ENCODE measurements around the gene RBM47.
"Not testable (repeated sequence)": the region's sequence is repeated elsewhere in the genome, so short reads cannot be mapped to it uniquely, and the experiment has no call there.

The RBM47 gene

DNA sequence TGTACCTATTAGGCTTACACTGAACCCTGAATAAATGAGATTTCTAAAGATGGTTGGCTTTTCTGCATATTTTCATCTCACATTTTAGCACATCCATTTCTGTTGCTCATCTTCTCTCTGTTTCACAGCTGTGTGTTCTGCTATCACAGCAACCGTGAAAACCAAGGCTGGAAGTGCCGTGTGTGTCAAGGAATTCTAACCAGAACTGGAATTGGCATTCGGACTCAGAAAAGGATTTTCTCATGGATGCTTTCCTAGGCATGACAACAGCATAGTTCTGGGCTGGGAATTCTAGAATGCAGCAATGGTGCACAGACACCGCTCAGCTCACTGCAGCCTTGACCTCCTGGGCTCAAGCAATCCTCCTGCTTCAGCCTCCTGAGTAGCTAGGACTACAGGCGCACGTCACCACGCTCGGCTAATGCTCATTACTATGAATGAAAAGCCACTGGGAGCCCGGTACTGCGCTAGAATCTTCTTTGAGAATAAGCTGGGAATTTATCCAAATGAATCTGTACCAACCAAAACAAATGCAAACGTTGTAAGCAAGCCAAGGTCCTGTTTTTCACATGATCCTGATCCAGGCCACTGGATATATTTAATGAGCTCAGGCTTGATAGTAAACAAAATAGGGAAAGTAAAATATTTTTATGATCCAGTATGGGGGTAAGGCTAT is 105.2 kb downstream of the RBM47 start:
- no peak for DNase-seq

DNA sequence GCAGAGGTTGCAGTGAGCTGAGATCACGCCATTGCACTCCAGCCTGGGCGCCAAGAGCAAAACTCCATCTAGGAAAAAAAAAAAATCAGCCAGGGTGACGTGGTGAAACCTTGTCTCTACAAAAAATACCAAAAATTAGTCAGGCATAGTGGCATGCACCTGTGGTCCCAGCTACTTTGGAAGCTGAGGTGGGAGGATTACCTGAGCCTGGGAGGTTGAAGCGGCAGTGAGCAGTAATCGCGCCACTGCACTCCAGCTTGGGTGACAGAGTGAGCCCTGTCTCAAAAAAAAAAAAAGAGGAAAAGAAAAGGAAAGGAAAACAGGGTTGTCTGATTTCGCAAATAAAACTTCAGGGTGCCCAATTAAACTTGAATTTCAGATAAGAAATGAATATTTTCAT is 106.1 kb downstream of the RBM47 start:
- no peak for DNase-seq

DNA sequence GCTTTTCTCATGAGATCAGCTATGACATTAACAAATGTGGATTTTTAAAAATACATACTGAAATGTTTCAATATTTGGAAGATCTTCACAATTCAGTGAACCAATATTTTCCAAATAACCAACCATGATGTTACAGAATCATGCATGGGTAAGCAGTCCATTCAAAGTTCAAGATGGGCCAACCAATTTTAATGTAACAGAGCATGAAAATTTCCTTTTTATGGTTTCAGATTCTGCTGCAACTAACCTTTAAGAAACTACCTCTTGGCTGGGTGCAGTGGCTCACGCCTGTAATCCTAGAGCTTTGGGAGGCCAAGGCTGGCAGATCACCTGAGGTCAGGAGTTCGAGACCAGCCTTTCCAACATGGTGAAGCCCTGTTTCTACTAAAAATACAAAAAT is 107.7 kb downstream of the RBM47 start:
- DNase-seq, result no peak

DNA sequence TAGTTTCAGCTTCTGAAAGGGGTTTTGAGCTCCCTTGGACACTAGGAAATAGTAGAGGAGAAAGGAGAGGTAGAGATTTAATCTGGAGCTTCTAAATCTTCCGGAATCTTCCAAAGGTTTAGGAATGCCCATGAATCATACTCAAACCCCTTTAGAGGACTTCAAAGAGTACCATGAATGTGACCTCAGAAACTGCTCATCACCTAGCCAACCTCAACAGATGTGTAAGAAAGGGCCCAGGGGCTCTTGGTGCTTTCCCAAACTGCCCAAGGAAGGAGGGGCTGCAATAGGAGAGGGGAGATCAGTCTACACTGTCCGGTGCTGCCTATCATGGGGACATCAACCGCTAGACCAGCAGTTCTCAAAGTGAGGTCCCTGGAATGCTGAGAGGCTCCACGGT is 109.1 kb downstream of the RBM47 start:
- no peak for DNase-seq

DNA sequence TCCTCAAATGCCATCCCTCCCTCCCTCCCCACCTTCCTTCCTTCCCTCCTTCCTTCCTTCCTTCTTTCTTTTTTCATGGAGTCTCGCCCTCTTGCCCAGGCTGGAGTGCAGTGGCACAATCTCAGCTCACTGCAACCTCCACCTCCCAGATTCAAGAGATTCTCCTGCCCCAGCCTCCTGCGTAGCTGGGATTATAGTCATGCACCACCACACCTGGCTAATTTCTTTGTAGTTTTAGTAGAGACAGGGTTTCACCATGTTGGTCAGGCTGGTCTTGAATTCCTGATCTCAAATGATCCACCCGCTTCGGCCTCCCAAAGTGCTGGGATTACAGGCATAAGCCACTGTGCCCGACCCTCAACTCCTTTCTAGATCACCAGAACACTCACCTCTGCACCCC is 112.6 kb downstream of the RBM47 start:
- not testable (repeated sequence) for DNase-seq

DNA sequence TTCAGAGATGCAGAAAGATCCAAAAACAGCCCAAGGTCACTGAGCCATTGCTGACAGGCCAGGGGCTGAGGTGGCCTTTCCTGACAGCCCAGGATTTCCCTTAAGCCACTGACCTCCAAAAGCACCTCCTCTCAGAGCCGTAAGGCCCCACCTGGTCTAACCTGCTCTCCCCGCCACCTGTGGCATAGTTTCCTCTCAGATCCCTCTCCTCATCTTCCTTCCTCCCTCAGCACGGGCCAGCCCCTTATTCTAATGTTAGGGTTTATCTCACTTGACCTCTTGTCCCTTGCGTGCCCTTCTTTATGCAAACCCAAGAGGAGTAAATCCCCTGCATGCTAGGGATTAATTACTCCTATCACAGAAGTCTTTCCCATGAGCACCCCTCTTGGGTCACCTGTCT is 113.0 kb downstream of the RBM47 start:
- DNase-seq, result no peak

DNA sequence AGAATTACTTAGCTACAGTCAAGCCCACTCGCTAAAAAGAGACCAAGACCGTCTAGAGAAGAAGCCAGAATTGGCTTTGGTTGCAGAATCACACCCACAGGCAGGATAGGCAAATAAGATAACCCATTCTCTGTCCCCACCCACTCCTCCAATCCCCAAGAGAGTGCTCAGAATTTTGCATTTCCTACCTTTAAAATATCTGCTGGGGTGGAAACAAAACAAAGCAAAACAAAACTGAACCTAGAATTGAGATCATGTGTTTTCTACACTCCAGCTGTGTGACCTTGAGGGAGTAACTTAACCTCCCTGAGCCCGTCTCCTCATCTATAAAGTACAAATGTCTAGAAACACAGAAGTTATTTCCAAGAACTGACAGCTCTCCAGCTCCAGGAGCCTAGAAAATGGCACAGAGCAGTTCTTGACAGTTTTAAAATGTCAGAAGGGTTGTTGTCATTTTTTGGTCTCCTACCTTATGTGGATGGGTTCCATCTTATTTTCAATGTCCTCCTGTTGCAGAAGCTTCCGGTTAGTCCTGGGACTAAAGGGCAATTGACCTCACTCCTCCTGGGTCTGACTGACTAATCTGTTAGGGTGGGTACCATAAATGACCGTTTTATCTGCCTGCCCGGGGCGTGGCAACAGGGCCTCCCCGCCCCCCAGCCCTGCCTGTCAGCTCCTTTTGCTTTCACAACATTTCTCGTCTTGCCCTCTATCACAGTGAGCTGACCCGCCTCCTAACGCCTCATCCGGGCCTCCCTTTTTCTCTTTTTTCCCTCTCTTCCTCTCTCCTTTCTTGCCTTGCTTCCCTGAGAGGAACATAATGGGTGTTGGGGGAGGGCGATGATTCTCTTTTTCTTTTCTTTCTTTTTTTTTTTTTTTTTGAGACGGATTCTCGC is 114.0 kb downstream of the RBM47 start:
- no peak for DNase-seq

DNA sequence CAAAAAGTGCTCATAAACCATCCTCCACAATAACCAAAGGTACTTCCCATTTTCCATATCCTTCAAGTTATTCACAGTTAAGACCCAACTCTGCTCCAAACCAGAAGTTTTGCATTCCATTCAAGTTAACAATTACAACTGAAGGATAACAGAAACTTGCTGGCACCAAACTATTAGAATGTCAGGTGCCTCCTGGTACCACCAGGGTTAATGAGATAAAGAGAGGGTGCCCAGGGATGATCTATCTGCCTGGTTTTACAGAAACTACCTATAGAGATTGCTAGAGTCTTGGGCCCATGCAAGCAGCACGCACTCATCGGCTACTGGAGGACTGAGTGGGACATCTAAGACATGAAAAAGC is 114.6 kb downstream of the RBM47 start:
- DNase-seq, result no peak

DNA sequence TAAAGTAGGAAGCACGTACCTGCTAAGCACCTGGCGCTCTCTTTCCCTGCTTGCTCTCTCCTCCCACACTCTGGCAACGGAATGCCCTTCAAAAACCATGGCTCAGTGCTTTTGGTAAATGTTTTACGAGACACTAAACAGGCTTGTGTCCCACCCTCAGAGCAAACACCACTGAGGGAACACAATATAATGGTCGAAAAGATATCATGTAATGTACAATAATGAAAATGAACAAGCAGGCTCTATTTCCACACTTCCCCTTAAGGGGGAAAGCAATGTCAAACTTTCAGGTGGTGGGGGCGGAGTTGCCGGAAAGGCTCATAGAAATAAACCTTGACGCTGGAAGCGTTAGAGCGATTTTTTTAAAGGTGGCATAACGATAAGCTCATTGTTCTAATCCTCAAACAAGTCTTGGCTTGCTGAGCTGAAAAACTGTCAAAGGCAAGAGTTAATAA is 115.1 kb downstream of the RBM47 start:
- DNase-seq, result no peak

DNA sequence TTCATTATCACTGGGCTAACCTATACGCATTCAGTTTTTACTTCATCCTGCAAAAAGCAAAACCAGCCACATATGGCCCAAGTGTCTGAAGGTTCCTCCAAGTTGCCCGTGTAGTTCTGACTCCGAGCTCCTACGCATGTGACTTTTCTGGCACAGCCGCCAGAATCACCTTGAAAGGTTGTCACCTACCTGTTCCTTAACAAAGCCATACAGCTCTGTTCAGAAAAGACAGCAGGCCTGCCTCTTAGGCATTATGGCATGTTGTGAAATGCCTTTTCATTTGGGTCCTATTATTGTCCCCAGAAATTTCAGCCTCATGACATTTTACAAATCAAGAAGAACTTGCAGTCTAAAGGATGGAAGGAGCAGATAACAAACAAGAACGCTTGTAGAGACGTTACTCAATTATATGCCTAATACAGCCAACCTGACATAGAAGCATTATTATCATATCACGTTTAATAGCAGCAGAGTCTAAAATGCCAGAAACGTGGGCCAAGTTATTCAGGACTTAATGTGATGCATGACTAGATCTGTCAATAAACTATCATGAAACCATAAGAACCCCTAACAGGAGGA is 118.5 kb downstream of the RBM47 start:
- DNase-seq, result no peak

DNA sequence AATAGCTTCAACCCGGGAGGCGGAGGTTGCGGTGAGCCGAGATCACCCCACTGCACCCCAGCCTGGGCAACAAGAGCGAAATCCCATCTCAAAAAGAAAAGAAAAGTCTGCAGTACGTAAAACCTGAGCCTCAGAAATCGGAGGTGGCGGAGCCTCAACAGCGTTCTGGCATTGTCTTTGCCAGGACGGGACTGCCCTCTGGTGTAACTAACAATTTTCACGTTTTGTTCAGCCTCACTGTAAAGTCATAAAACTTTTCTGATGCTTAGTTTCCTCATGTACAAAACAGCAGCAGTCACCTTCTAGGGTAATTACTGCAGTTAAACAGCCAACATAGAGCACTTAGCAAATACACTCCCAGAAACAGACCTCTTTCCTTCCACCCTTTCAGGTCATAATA is 121.7 kb downstream of the RBM47 start:
- DNase-seq, result no peak

DNA sequence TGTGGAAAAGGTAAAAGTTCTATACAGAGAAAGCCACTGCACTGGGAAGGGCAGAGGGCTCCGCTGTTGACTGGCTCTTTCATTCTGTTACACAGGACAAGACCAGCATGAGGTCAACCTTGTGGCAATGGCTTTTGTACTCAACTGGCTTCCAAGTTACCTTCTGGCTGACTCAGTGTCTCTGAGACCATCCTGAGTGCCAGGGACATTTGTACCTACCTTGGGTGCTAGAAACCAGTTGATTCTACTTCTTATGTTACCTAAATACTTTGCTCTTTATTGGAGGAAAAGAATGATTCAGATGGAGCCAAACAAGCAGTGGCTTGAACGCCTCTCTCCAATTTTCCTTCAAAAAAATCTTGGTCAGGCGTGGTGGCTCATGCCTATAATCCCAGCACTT is 123.2 kb downstream of the RBM47 start:
- DNase-seq, result no peak

DNA sequence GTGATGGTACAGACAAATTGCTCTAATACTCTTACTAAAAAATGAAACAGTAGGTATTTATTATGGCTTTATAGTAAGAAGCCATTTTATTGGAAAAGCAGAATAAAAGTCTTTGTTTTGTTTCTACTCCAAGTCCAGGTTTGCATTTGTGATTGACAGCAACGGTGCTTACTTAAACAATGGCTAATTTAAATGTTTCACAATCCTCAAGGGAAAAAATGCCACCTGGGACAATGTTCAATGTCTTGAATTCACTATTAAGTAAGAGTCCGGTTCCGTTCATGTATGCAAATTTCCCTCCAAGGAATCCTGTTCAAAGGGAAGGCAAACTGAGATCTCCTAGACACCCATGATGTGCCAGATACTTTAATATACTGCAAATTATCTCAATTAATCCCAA is 123.6 kb downstream of the RBM47 start:
- DNase-seq, result no peak

DNA sequence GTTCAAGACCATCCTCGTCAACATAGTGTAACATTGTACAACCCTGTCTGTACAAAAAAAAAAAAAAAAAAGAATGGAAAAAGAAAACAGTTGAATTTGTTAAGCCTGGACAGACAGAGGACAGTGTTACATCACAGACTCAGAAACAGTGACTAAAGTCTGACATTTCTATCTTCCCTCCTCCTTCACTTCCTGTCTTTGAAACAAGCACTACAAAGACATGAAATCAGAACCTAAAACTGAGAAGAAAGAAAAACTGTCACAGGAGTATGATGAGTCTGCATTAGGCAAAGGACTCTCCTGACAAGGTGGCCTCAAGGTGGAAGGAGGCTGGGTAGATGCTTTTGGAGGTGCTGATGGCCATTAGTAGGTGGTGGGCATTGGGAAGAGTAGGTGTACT is 126.7 kb downstream of the RBM47 start:
- no peak for DNase-seq

DNA sequence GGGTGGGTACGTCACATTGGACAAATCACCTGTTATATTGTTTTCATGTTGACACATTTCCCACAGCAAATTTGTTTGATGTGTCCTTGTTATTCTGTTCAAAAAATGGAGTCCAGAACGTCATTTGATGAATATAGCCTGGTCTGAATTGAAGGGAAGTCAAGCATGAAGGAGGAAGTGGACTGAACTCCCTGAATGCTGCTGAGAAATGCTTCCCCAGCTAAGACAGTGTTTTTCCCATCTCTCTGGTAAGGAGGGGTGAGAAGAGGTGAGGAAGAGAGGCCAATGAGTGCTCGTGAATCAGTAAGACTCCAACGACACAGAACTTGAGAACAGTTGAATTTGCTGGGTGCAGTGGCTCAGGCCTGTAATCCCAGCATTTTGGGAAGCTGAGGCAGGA is 127.4 kb downstream of the RBM47 start:
- DNase-seq, result no peak

DNA sequence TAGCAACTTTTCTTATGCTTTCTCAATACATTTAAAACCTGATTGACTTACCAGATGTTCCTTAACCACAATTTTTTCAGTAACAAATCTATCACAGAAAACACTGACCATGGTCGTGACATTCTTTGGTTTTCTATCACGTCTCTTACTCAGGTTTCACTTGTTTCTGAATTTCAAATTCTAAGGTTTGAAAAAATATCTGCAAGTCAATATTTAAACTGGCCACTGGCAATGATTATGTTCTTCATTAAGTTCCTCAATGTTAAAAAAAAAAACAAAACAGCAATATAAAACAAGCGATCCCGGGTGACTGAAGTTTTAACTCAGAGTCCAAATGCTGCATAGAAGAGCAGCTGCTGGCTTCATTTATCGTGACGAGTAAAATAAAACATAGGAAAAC is 128.9 kb downstream of the RBM47 start:
- DNase-seq, result no peak

DNA sequence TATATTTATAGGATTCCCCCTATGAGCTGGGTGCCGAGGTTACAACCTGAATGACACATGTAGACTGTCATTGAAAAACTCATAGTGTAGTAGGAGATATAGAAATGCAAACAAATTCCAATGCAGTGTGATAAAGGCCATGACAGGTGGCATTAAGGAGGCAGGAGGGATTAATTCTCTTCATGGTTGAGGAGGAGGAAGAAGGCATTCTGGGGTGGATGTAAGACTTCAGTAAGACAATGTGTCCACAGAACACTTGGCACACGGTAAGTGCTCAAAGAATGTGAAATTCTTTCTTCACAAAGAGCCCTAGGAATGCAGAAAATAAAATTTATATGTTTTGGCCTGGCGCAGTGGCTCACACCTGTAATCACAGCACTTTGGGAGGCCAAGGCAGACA is 136.5 kb downstream of the RBM47 start:
- DNase-seq, result no peak

DNA sequence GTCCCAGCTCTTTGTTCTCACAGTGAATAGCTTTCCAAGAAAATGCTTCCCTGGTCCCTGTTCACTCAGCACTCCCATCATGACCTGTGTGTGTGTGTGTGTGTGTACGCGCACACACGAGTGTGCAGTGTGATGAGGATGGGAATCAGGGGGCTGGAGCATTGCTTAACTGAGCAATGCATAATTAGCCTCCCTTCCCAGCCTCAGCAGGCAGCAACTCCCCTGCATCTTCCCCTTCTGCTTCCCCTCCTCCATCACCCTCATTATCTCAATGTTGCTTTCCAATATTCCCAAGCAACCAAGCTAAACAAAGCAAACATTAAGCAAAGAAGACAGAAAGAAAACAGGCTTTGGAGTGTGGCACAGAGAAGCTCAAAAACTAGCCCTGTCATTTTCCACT is 137.0 kb downstream of the RBM47 start:
- DNase-seq, result no peak

DNA sequence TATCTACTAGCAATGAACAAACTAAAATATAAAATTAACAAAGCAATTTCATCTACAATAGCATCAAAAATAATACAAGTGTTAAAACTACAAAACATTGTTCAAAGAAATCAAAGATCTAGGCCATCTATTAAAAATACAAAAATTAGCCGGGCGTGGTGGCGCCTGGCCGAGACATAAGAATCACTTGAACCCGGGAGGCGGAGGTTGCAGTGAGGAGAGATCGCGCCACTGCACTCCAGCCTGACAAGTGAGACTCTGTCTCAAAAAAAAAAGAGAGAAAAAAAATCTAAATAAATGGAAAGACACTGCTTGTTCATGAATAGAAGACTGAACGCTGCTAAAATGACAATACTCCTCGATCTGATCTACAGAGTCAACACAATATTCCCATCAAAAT is 139.2 kb downstream of the RBM47 start:
- no peak for DNase-seq

DNA sequence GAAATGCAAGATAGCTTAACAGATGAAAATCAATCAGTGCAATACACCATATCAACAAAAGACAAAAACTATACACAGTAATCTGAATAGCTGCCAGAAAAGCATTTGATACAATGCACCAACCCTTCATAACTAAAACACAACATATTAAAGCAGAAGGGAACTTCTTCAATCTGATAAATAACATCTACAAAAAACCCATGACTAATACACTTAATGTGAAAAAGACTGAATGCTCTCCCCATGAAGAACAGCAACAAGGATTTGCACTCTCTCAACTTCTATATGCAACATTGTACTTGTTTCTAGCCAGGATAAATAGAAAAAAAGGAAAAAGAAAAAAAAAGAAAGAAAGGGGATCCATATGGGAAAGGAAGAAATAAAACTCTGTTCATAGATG is 139.7 kb downstream of the RBM47 start:
- no peak for DNase-seq

DNA sequence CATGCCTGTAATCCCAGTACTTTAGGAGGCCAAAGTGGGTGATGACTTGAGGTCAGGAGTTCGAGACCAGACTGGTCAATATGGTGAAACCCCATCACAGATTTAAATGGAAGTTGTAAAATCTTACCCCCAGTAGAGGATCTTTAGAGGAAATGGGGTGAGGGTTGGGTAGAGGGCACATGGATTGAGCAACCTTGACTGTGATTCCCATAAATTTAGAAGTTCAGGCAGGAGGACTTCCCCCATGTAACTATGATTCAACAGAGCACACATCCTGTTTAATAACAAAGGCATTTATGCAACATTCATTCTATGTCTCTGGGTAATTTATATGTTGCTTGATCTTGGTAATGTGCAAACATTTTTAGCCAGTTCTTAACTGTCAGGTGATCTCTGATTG is 143.1 kb downstream of the RBM47 start:
- no peak for DNase-seq

DNA sequence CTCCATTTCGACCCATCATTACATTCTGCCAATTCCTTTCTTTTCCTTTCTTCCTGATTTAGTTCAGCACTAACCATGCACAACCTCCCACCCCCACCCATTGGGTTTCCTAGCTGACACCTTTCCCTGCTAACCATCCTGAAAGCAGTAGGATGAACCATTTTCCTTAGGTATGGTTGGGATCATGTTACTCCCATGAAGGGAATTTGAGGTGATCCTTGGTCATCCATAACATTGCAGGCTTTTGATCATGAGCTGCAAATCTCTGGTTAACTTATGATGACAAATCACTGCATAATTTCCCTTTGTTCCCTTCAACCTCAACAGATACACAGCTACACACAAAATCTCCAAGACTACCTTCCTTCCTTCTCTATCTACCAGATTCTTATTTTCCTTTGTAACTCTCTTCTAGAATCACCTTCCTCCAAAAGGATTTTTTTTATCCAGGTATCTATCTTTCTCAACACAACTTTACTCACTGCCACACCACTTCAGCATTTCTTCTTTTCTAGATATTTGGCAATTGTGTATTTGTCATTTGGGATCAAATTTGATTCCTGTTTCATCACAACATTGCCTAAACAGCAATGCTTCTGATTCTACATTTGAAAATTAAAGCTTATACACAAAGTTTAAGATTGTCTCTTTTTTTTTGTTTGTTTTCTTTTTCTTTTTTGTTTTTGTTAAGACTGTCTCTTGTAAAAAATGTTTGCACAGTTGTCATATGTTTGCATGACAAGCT is 145.1 kb downstream of the RBM47 start:
- no peak for DNase-seq

DNA sequence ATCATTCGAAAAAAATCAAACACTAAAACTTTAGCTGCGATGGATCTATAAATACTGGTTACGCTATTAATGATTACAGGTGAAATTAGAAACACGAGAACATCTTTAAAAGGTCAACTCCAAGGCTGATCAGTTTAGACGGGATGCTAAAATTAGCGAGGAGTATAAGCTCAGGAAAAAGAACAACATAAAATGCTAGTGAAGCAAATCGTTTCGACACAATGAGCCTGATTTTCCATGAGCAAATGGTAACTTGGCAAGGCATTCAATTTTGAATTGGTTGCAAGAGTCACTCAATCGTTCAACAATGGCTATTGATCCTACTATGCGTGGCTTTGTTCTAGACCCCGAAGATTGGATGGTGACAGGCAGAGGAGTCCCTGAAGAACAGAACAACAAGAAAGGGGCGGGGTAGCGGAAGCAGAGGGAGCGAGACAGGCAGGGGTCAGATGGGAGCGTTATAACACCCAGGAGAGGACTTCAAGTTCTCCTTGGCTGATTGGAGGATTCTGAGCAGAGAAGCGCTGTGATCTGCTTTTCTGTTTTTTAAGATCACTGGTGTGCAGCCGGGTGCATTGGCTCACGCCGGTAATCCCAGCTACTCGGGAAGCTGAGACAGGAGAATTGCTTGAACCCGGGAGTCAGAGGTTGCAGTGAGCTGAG is 146.5 kb downstream of the RBM47 start:
- no peak for DNase-seq
